HG03139 (cell line): ENCODE data around the gene A1CF.

ENCODE experiments used
- ATAC-seq: cut with Tn5 transposase; IDR thresholded peaks from one replicate; pipeline ENCODE4 v1.9.1; 2021; ENCODE audit not compliant: unreplicated experiment

The A1CF gene

DNA sequence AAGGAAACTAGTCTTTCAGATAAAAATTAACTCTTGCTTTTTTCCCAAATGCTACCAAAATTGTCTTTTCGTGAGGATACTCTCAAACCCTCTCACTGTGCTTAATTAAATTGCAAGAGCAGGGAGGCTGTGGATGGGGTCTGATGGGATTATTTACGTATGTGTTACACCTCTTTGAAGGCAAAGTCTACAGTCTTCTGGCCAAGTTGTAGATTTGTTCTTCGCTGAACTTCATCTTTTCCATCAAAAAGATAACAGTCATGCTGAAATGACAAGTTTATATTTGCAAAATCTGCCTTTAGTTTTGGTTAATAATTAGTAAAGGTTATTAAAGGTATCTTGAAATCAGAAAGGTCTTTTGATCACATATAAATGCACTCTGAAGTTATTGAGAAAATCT is 22.7 kb downstream of the A1CF start:
- no peak for ATAC-seq

DNA sequence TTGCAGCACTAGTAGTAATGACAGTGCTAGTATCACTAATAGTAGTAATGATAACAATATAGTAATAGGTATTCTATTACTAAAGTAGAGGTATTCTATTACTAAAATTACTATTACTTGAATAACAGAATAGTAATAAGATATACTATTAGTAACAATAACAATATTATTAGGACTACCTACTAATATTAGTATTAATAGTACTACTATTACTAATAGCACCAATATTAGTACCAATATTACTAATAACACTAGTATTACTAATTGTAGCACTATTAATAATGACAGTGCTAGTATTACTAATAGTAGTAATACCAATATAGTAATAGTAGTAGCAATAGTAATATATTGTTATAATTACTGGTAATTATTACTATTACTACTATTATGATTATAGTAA is 24.1 kb downstream of the A1CF start:
- no peak for ATAC-seq

DNA sequence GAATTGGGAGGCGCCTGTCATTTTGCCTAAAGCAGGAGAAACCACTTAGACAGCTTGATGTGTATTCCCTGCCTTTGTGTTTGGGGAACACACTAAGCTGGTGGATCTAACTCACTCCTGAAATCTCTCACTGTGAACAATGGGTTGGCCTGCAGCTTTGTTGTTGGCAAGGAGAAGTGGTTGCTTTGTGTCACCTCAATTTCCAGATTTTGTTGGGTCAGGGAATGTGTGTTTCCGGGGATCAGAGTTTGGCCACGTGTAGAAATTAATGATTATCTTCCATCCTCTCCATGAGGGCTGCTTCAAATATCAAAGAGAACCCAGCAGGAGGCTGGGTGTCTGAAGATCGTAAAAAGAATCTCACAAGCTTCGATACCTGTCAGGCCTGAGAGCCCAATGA is 27.8 kb downstream of the A1CF start:
- ATAC-seq = no peak

DNA sequence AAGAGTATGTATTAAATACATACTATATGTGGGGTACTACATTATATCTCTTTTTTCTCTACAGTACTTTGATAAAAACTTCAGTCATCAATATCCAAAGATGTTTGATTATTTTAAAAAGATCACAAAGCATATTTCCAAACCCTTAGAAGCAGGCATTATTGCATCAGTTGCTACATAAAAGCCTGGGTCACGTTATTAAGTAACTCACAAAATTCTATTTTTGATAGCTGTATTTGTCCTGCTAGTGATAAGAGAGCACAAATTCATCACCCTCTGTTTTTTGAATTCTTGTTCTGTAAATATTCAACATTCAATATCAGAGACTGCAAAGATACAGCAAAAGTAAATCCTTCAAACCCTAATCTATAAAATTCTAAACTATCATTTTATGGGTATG is 30.0 kb downstream of the A1CF start:
- no peak for ATAC-seq

DNA sequence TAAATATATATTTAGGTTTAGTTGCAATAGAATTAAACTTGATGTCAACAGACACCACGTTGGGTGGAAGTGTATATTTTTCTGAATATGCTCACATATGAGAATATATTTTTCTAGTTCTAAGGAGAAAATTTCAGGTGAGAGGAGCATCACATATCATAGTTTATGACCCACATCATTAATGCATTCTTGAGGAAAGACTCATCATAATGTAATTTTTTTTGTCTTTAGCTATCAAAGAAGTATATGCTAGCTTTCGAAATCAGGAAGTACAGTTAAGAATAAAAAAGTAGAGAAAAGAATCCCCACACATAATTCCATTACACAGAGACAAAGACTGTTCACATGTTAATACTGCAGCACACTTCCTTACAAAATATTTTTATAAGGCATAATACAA is 30.4 kb downstream of the A1CF start:
- no peak for ATAC-seq

DNA sequence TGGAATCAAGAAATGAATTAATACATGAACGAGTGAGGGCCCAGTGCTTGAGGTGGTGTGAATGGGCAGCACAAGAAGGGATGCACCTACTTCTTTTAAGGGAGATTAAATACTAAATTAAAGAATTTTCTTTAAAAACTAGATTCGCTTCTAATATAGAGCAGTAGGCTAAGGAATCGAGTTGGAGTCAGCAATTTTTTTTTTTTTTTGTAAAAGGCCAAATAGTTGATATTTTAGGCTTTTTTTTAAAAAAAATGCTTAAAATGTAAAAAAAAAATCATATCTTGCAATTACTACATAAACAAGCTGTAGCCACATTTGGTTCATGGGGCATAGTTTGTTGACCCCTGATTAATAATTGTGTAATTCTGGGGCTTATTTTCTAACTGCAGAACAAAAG is 31.9 kb downstream of the A1CF start:
- no peak for ATAC-seq

DNA sequence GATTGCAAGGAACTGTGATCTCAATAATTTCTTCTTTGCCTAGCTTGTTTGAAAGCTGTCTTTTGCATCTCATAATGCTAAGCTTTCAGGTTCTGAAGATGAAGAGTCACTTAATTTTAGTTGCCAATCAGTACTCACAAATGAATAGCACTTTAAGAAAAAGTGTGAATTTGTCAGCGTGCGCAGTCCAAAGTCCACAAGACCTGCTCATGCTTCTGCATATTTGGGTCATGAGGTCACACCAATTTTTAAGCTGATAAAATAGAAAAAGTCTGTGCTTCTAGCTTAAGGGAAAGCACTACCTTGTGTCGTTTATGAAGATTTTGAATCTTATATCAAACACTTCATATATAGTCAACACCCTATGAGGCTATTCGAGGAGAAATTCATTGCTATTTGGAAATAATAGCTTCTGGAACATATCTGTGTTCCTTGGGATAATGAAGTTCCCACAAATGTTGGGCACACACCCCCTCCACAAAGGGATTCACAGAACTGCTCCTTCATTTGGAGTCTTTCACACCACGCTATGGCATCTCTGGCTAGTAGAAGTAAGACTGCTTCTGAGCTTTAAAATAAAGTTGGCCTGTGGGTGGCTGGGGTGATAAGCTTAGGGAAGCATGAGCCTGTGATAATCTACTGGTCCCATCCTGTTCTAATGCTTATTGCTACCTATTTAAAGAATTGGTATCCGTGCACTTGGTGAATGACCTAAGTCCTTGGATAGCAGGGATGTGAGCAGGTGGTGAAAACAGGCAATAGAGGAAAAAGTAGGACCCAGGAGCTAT is 33.3 kb downstream of the A1CF start:
- ATAC-seq = no peak

DNA sequence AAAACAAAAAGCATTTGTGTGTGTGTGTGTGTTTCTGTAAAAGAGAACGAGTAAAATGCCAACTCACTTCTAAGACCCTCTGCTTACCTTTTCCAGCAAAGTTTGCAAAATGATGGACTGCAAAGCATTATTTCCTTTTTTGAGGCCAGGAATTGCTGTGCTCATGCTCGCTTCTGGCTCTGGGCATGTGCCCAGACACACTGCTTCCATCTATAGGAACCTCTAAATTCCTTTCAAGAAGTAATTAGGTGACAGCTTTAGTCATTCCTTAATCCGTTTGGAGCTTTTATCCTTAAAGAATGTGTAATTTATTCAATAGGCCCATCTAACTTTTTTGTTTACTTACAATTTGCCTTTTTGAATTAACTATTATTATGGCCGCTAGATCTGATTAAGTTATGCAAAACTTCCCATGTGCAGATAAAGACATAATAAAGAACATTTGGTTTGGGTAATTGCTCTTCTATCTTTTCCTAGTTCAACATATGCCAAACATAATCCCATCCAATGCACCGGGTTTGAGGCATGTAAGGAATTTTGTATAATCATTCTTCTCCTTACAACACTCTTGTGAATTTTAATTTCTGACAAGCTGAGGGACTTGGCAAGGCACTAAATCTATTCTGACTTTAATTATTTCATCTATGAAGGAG is 34.7 kb downstream of the A1CF start:
- ATAC-seq = no peak

DNA sequence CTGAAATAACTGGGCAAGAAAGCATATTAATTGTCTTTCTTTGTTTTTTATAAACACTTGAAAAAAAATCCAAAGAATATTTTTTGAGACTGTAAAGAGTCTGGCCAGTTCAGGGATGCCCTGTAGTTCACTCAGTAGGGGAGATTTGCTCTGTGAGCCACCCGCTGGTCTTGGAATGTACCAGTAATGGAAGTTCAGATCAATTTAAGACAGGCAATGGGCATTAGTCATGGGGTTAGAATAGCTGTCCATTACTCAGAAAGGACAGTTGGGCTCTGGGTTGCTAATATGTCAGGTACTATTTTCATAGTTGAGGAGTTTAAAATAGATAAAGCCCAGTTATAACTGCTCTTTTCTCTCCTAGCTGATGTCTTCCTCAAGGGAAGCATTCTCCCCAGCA is 38.7 kb downstream of the A1CF start:
- no peak for ATAC-seq

DNA sequence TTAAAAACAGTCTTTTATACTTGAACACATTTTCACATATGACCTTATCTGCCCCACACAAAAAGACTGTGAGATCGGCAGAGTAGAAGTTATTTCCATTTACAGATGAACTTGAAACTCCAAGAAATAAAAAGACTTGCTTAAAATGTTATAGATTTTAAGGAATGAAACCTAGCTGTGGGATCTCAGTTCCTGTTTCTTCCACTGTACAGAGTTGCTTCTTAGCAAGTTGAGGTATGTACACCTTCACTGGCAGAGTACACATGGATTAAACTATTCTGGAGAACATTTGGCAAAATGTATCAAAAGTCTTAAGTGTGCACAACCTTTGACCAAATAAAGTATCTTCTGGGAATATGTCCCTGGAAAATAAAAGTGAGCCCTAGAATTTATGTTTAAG is 48.3 kb downstream of the A1CF start:
- ATAC-seq = no peak

DNA sequence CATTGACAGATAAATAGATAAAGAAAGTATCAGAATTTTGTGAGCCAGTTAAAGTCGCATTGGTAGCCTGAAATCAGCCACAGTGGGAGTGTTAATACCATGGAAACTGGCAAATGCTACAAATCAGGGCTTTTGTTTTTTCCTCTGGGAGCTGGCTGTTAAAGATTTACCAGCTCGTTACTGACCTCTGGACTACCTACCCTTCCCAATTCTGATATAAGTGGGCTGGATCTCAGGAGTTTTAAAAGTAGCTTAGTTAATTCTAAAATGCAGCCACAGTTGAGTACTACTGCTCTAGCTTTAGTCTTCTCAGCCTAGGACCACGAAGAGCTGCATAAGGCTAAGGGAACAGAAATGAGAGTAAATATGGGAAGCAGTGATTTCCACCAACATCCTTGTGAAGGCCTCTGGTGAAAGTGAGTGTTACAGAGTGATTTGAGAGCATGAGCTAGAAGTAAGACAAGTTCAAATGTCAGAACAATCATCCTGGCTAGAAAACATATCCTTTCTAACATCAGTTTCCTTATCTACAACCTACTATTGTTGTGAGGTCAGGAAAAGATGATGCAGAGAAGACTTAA is 53.2 kb downstream of the A1CF start:
- no peak for ATAC-seq

DNA sequence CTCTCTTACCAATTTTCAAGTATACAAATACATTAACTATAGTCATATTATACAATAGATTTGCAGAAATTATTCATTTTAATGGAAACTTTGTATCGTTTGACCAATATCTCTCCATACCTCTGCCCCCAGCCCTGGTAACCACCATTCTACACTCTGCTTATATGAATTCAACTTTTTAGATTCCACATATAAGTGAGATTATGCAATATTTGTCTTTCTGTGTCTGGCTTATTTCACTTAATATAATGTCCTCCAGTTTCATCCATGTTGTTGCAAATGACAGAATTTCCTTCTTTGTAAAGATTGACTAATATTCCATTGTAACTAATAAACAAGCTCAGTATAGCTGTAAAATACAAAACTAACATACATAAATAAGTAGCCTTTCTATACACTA is 55.4 kb downstream of the A1CF start:
- no peak for ATAC-seq

DNA sequence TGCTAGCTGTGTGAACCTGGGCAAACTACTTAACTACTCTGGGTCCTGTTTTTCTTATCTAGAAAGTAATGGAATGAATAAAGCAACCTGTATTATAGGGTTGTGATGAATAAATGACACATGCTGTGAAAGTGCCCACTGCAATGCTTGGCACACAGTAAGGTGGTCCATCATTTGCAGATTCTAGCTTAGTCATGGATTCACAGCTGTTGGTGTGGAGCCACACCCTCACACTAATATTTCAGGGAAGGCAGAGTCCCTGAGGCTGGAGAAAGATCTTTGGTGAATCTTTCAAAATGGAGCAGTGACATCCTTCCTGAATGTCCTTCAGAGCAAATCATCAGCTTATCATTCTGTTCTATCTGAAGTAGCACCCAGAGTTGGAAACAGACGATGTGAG is 60.6 kb downstream of the A1CF start:
- no peak for ATAC-seq

DNA sequence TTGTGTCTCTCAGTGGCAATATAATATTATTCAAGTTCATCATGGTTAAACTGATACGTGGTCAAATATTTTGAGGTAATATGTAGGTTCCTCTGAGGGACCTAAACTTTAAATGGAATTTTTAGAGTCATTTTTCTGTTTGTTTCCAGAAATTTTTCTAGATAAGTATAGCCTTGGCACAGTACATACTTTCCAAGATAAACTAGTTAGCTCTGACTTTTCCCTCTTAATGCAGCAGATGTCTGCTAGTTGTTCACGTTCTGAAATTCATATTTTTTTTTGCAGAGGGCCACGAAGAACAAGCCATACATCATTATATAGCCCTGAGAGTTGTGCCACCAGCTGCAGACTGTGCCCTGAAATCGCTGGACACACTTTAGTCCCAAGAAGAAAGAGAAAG is 61.6 kb downstream of the A1CF start:
- no peak for ATAC-seq

DNA sequence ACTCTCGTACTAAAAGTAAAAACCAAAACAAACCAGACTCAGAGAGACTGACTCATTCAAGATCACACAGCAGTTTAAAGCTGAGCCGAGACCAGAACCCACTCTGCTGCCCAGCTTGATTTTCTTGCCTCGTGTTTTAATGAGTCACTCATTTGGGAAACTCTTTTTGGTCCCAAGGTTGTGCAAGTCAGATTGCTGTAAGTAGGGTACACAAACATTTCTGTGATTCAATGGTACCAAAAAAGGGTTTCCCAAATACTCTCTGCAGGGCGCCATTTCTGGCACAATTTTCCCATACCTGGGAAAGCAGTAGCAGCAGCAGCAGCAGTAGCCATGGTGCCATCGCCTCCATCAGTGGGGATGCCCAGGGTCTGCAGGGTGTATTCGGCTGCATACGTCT is 75.8 kb downstream of the A1CF start:
- ATAC-seq = no peak

DNA sequence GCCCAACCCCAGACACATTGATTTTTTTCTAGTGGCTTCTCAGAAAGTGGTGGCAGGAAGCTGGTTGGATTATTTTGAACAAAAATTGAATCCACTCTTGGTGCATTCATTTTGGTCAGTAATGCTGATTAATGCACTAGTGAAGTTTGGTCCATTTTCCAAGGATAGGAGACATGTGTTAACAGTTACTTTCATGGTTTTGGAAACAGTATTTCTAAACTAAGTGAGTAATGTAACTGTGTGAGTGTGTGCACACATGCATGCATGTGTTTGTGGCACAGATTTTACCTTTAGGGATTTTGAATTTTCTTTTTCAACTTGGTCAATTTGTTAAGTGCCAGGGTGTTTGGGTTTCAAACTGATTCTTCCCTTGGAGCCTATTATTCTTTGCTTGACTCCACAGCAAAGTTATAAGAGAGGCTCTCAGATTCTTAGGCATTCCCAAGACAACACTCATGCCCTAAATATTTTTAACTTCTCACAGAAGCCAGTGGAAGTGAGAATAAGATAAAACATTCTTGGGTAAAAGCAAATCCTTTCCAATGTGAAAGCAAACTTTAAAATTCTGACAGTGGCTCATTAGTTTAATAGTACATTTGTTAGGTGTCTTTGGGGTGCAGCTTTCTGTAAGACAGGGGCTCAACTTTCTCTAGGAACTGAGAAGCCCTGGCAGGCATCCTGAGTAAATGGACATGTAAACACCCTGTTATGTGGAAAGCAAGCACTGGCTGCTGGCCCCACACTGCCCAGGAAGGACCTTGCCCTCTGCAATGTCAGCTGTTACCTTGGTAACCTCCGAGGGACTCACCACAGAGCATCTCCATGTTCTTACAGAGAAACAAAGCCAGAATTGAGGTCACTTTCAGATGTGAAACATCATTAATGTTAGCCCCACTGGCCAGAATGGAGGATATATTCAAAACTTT is 77.3 kb downstream of the A1CF start:
- ATAC-seq = no peak

DNA sequence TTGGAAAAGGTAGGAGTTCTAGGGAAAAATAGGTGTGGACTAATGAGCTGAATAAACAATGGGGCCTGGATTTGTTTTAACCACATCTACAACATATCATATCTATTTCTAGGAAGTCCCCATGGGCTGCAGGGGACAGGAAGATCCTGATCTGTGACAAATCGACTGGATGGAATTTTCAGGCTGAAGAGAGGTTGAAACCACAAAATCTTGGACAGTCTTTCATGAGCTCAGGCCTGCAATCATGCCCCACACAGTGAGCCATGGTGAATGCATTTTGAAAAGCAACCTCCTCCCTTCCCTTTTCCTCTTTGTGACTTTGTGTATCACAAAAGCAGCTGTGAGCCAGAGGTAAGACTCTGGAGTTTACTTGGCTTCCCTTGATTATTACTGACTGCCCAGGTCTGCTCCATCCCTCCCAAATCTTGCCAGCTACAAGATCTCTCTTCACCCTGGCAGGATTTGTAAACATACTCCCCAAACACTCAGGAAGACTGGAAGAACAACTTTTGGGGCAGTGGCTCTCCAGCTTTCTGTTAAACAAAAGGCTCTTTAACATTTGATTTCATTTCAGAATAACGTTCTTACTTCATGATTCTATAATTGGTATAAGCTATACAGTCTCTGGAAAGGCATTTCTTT is 79.3 kb downstream of the A1CF start:
- ATAC-seq = no peak

DNA sequence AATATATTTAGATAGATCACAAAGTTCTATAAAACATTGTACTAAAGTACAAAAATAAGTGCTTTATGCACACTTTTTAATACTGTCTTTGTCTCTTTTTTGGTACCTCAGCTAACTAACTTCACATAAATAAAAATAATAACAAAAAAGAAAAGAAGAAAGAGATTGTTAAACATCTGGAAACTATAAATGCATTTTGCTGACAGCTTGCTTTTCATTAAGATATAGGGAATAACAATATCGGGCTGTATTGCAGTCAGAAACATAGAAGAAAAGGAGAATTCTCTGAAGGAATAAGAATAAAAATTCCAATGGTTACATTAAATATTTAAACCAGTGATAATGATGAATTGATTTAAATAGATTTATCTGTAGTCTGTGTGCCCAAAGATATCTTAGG is 85.8 kb downstream of the A1CF start:
- no peak for ATAC-seq

DNA sequence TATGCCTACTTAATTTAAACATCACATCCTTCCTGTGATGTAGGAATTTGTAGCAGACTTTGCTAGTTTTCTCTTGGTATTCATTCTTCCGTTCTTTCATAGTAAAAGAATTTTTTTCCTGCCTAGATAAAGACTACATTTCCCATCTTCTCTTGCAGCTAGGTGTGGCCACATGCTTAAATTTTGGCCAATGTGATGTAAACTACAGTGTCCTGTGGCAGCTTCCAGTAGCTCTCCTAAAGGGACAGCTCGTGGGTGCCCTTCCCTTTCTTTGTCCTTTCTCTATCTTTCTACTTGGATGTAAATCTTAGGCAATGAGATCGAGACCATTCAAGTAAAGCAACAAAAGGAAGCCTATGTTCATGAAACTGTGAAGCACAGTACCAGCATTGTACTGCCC is 87.1 kb downstream of the A1CF start:
- ATAC-seq = no peak

DNA sequence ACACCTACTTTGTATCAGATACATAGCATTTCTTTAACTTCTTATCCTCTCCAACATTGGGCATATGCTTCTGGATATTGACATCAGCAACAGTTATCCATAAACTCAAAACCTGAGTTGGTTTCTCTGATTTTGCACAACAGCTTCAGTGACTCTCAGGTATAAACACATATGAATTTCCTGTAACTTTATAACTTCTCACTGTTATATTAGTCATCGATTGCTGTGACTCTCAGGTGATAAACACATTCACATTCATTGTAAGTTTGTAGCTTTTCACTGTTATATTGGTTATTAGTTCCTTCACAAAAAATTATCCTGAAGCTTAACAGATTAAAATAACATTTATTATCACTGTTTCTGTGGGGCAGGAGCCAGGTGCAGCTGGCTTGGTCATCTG is 88.7 kb downstream of the A1CF start:
- ATAC-seq = no peak

DNA sequence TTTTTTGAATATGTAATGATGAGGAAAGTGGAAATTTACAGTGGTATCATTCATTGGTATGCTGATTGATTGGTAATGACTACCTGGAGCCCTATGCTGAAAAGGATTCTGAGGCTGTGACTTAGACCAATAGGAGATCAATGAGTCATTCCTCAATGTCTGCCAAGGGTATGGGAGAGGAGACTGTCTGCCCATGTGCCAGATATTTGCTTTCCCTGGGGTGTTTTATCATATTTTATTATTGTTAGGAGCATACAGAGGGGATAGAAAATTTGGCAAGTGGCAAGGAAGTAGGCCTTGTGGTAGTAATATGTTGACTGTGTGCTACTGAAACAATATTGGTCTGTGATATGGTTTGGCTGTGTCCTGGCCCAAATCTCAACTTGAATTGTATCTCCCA is 90.9 kb downstream of the A1CF start:
- ATAC-seq = no peak
